ENCODE data around the gene DHX8. TPM values are rescaled to one million over a fixed set of nuclear protein-coding genes. Genes with fewer than 3 reads are reported as not detected.

The DHX8 gene
- total RNA-seq = 40.5 TPM

DNA sequence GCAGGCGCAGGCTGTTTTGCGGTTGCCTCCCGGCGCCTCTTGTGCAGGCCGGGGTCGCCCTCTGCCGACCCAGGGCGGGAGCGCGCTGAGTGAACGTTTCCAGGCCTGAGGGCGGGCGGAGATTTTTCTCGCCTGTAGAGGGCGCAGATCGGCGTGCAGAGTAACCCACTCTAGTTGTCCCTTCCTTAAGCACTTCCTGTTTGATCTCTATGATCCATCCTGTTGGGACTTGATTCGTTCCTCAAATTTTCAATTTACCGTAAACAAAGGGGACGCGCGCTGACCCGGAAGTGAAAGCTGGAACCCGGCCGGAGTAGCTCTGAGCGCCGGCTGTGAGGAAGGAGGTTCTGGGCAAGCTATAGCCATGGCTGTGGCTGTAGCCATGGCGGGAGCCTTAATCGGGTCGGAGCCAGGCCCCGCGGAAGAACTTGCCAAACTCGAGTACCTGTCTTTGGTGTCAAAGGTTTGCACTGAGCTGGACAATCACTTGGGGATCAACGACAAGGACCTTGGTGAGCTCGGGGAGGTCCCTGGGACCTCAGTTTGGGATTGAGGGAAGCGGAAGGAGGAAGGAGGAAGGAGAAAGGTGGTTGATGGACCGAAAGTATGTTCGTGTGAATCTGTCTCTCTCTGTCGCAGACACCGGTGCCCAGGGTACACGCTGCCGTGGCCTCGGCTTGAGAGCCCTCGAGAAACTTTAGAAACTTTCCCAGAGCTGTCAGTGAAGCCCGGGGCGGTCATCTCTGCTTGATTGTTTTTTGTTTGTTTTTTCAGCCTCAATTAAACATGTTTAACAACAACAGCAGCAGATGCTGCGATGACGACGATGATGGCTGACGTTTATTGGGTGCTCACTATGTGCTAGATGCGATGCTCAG is at the start of gene DHX8:
Gene DHX8 (plus strand): TSS at position 302 of the 878 bp plus-strand sequence. CDS start 63 bp downstream, at position 365.

DNA sequence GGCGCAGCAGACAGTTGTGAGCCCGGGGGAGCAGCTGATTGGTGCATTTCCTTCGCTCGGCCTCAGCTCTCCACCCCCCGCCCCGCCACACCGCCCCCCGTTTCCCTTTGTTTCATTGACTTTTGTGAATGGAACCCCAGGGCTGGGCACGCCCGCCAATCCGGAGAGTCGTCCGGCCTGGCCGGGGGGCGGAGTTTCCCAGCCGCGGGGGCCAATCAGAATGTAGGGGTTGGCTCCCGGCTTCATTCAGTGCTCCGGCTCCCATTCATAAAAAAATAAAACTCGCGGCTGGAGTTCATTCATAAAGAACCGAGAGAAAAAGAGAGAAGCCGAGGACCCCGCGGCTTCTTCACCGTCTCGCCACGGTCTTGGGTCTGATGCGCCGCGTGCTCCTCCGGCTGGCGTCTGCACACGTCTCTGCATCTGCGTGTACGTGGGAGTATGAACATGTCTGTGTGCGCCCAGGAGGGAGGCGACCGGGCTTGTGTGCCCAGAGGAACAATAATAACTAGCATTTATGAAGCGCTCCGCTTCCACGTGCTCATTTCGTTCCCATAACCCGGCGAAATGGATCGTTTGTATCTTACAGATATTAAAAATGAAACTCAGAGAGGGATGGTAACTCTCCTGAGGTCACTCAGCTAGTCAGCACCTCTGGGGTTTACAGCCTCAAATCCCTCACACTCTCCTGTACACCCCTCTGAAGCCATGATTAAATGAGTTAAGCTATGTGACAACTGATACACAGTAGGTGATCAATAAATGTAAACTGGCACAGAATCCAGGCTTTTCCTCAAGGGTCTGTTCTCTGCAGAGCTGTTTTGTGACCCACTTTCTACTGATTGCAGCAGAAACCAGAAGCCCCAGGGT is 62.8 kb downstream of the DHX8 start, which contains the start of gene ETV4:
Gene ETV4 (minus strand): TSS at position 22 of the 870 bp plus-strand sequence. CDS start 723 bp downstream, outside the sequence.

Small RNAs within 50 kb of the gene (small RNA-seq; reads per million reads assigned to genes)
- gene RNU6-406P (ENCODE audit: low replicate concordance) = not detected
- gene RNU6-971P (ENCODE audit: low replicate concordance) = not detected

Other genes with a start within 250 kb of the DHX8 start
- not detected for gene RNU2-1, start 250.0 kb upstream of the DHX8 start, total RNA-seq
- 20.8 TPM for gene ARL4D, start 85.0 kb upstream of the DHX8 start, total RNA-seq
- 12.1 TPM for gene ETV4, start 62.4 kb downstream of the DHX8 start, total RNA-seq
- gene MEOX1, start 177.9 kb downstream of the DHX8 start, total RNA-seq = 9.7 TPM